ENCODE measurements around the gene SLC25A25. TPM values are rescaled to one million over a fixed set of nuclear protein-coding genes. Genes with fewer than 3 reads are reported as not detected.
A peak's percentile ranks its signal among the peaks of the same experiment; 100 is the strongest.

The SLC25A25 gene
- total and polyA plus RNA-seq, 9 of the 15 experiments (the other 6 are each of a cell fraction or from before 2014, with no cell fraction given): 0.07 to 35.9 (median 23.2) TPM

GRCh38 chr9:128066713-128067644 lies 1.1 kb upstream of the SLC25A25 start, which contains the start of gene NAIF1 (continued):
- TF ChIP-seq ARNT (IDR thresholded peaks at IDR 0.05): no peak
- no peak for TF ChIP-seq BCLAF1 (IDR thresholded peaks at IDR 0.05; ENCODE audit: borderline replicate concordance in 1 of 2, control insufficient read depth in 1 of 2, low read depth in 2 of 2, low read length in 1 of 2)
- TF ChIP-seq MAX (CRISPR knock-in tag; IDR thresholded peaks at IDR 0.05): peak; percentile 72; the same call in 1 of the 2 replicates
- TF ChIP-seq ZNF165 (CRISPR knock-in tag; IDR thresholded peaks at IDR 0.05; ENCODE audit: borderline replicate concordance): no peak
- TF ChIP-seq ZNF134 (CRISPR knock-in tag; conservative IDR thresholded peaks at IDR 0.05): 0 out of 2 replicates have a peak, but pooled peaks have one; percentile 24
- TF ChIP-seq ELK3 (CRISPR knock-in tag; IDR thresholded peaks at IDR 0.05): no peak
- no peak for TF ChIP-seq SREBF1 (IDR thresholded peaks at IDR 0.05; ENCODE audit: borderline replicate concordance, low read depth, low read length)
- no peak for TF ChIP-seq ZNF232 (CRISPR knock-in tag; IDR thresholded peaks at IDR 0.05)
- peak; percentile 35 for TF ChIP-seq PRDM10 (IDR thresholded peaks at IDR 0.05; ENCODE audit: partially characterized antibody)
- TF ChIP-seq TRIM24 (IDR thresholded peaks at IDR 0.05): no peak
- TF ChIP-seq, protein P1, sequence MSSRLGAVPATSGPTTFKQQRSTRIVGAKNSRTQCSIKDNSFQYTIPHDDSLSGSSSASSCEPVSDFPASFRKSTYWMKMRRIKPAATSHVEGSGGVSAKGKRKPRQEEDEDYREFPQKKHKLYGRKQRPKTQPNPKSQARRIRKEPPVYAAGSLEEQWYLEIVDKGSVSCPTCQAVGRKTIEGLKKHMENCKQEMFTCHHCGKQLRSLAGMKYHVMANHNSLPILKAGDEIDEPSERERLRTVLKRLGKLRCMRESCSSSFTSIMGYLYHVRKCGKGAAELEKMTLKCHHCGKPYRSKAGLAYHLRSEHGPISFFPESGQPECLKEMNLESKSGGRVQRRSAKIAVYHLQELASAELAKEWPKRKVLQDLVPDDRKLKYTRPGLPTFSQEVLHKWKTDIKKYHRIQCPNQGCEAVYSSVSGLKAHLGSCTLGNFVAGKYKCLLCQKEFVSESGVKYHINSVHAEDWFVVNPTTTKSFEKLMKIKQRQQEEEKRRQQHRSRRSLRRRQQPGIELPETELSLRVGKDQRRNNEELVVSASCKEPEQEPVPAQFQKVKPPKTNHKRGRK (tag; IDR thresholded peaks at IDR 0.05): no peak
- TF ChIP-seq, protein P2, sequence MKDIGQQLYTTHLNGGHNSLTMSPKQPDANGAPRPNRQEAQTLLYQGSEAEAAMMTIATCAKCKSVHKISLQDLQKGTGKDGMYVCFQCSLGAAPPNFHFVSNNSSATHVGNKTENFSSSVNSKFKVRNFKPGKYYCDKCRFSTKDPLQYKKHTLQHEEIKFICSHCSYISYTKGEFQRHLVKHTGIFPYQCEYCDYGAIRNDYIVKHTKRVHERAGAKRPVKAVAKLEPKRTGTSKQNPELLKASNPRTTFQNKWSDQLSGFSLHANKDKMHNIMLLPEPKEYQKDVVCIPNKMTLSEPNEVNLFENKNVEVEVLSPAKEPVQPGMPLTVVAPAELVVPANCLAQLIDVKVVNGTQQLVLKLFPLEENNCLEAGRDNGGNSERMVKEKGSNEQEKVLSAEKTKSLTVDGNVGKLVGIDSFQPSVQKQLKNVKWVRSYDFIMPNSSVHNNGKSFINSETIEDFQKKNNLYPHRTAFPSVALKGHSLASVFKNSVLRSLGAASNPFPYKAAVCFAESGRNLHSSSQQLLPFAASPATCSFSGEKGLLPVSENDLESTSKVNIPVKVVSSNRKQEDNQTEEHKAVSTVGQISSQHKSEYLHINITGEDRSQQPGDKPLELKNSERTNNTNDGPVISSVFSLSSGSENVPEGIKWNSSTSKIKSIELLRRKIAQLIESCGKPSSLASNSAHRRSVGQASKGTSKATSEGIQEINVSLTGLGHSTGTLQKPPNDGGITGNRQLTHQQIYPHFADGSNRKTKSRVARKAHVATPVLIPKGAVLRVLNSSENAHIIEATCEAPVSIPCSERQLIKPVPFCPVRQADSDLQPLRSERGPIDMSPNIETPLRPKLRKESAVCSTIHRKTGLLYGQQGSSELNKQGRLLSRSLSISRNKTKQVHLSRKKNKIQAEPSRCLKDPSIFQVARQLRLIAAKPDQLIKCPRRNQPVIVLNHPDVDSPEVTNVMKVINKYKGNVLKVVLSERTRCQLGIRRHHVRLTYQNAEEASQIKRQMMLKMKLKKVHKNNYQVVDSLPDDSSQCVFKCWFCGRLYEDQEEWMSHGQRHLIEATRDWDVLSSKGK (CRISPR knock-in tag; IDR thresholded peaks at IDR 0.05): no peak
